Loucy (cell line): ENCODE results near the gene ZNF70.

Experiments used
- CTCF ChIP-seq: fragments of 200-600 bp; sonication (generic); conservative IDR thresholded peaks from 2 replicates; pipeline ENCODE4 v1.5.1; 2014; ENCODE audit warnings: mild to moderate bottlenecking, antibody characterized with exemption, low read length
- EZH2phosphoT487 ChIP-seq: fragments of 200-600 bp; IDR thresholded peaks from 2 replicates; pipeline ENCODE4 v1.6.1; 2018; ENCODE audit warnings: antibody characterized with exemption, mild to moderate bottlenecking, moderate library complexity, borderline replicate concordance

- TF ChIP-seq CTCF (no peak), EZH2phosphoT487 (no peak)
Measured at GRCh38 chr22:23774114-23774921, 23.4 kb upstream of the ZNF70 start.
